Trophoblast cell (in vitro differentiated cells and primary cell): Measurements from ENCODE around the gene SRRT.

Source experiments
- DNase-seq, 2 donors: peaks; one replicate each; pipeline ENCODE4 v3.0.0-alpha.2; 2016
- H2AFZ ChIP-seq: 2 replicates; pipeline ENCODE4 v1.6.1; 2013; ENCODE audit warnings: low read length, moderate library complexity, mild to moderate bottlenecking; ENCODE audit not compliant: insufficient read depth, poor library complexity
- H2AK5ac ChIP-seq: 2 replicates; pipeline ENCODE4 v1.6.1; 2013; ENCODE audit warnings: mild to moderate bottlenecking, low read length
- H2BK120ac ChIP-seq: 2 replicates; pipeline ENCODE4 v1.6.1; 2013; ENCODE audit warnings: low read length, mild to moderate bottlenecking, moderate library complexity; ENCODE audit not compliant: insufficient read depth, poor library complexity
- H2BK12ac ChIP-seq: 2 replicates; pipeline ENCODE4 v1.6.1; 2013; ENCODE audit warnings: mild to moderate bottlenecking, low read length, moderate library complexity
- H2BK5ac ChIP-seq: 2 replicates; pipeline ENCODE4 v1.6.1; 2013; ENCODE audit warnings: low read length, low read depth, moderate library complexity, mild to moderate bottlenecking; ENCODE audit not compliant: poor library complexity
- H3K14ac ChIP-seq: 2 replicates; pipeline ENCODE4 v1.6.1; 2013; ENCODE audit warnings: mild to moderate bottlenecking, low read length
- H3K18ac ChIP-seq: 2 replicates; pipeline ENCODE4 v1.6.1; 2013; ENCODE audit warnings: mild to moderate bottlenecking, low read length
- H3K23ac ChIP-seq: 2 replicates; pipeline ENCODE4 v1.6.1; 2013; ENCODE audit warnings: low read length
- H3K27ac ChIP-seq: 2 replicates; pipeline ENCODE4 v1.5.1; 2013; ENCODE audit warnings: low read depth, mild to moderate bottlenecking, inconsistent platforms, low read length, moderate library complexity
- H3K27me3 ChIP-seq: 2 replicates; pipeline ENCODE4 v1.6.1; 2013; ENCODE audit warnings: inconsistent platforms, mild to moderate bottlenecking, low read length, moderate library complexity; ENCODE audit not compliant: insufficient read depth
- H3K36me3 ChIP-seq, 2 experiments: 1 replicate in 1 of 2; 2 replicates in 1 of 2; pipeline ENCODE4 v1.6.1; 2013; ENCODE audit warnings: low read length in 2 of 2, mild to moderate bottlenecking in 2 of 2, moderate library complexity in 1 of 2; ENCODE audit not compliant: insufficient read depth in 2 of 2, control insufficient read depth in 1 of 2
- H3K4ac ChIP-seq: 2 replicates; pipeline ENCODE4 v1.6.1; 2013; ENCODE audit warnings: low read depth, mild to moderate bottlenecking, low read length, moderate library complexity
- H3K4me1 ChIP-seq, 2 experiments: 1 replicate in 1 of 2; 2 replicates in 1 of 2; pipeline ENCODE4 v1.6.1; 2013; ENCODE audit warnings: low read length in 2 of 2, mild to moderate bottlenecking in 2 of 2, moderate library complexity in 1 of 2; ENCODE audit not compliant: insufficient read depth in 2 of 2, control insufficient read depth in 1 of 2
- H3K4me2 ChIP-seq: 2 replicates; pipeline ENCODE4 v1.6.1; 2013; ENCODE audit warnings: inconsistent platforms, mild to moderate bottlenecking, low read length, moderate library complexity
- H3K4me3 ChIP-seq: 2 replicates; pipeline ENCODE4 v1.5.1; 2013; ENCODE audit warnings: mild to moderate bottlenecking, low read depth, low read length, inconsistent platforms
- H3K79me1 ChIP-seq: one replicate; pipeline ENCODE4 v1.6.1; 2013; ENCODE audit warnings: low read length
- H3K79me2 ChIP-seq: 2 replicates; pipeline ENCODE4 v1.6.1; 2013; ENCODE audit warnings: low read length, mild to moderate bottlenecking; ENCODE audit not compliant: control insufficient read depth, insufficient read depth, poor library complexity
- H3K9ac ChIP-seq: 2 replicates; pipeline ENCODE4 v1.6.1; 2013; ENCODE audit warnings: mild to moderate bottlenecking, low read length
- H3K9me3 ChIP-seq: 2 replicates; pipeline ENCODE4 v1.6.1; 2013; ENCODE audit warnings: low read depth, mild to moderate bottlenecking, control low read depth, inconsistent platforms, low read length; ENCODE audit not compliant: insufficient read depth
- H4K12ac ChIP-seq: 2 replicates; pipeline ENCODE4 v1.6.1; 2013; ENCODE audit warnings: low read depth, mild to moderate bottlenecking, low read length, moderate library complexity
- H4K8ac ChIP-seq: 2 replicates; pipeline ENCODE4 v1.6.1; 2013; ENCODE audit warnings: low read depth, mild to moderate bottlenecking, low read length, moderate library complexity
- H4K91ac ChIP-seq: one replicate; pipeline ENCODE4 v1.6.1; 2013; ENCODE audit warnings: low read depth, mild to moderate bottlenecking, low read length, moderate library complexity
- WGBS: extraction: QIAGEN DNeasy Blood & Tissue Kit; methylation state at CpG from one replicate; pipeline ENCODE4 v1.1.7; 2013; ENCODE audit warnings: missing lambda C conversion rate; ENCODE audit not compliant: insufficient read length, insufficient coverage; ENCODE audit errors: extremely low coverage; 5-methylcytosine and 5-hydroxymethylcytosine counted together

SRRT gene

DNA sequence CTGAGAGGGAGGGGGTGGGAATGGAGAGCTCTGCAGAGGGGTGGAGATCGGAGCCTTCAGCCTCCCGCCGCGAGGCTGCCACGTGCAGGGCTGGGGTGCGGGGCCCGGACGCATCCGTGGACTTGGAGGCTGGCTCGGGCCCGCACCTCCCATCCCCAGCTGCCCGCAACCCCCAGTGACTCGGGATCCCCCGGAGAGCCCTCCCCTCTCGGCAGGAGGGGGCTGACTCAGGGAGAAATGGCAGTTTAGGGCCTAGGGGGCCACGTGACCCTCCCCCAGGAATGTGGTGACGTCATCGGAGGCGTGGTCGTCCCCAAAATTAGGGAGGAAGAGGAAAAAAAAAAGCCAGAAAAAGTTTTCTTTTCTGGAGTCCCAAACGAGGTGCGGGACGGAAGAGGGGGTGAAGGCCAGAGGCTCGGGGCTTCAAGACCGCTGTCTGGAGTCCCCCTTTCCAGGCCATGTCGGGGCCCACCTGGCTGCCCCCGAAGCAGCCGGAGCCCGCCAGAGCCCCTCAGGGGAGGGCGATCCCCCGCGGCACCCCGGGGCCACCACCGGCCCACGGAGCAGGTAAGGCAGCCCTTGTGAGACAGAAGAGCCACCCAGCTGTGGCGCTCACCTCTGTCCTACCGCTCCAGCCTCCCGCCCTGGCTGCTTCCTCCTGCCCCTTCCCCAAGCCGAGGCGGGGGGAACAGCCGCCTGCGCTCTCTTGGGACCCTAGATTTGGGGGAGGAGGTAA is 7.7 kb upstream of the SRRT start, which contains the start of gene TRIP6:
Gene TRIP6 (plus strand): TSS at position 348 of the 736 bp plus-strand sequence. CDS start 111 bp downstream, at position 459.
- Histone ChIP-seq H2BK5ac (peak within 1 kb of the TSS; percentile 100), H3K79me1 (peaks cover 22% of the 10 kb centered on the region), H3K4me1 (peaks cover 10 to 12% of the 10 kb centered on the region in 2 experiments), H4K8ac (peak within 1 kb of the TSS; percentile 97), H2BK12ac (peak within 1 kb of the TSS; percentile 92), H3K9ac (peak within 1 kb of the TSS; percentile 97), H3K23ac (no peak within 1 kb of the TSS), H3K4me2 (peak within 1 kb of the TSS; percentile 84), H3K9me3 (peaks cover 1% of the 10 kb centered on the region), H3K18ac (peak within 1 kb of the TSS; percentile 100), H3K36me3 (peaks cover 37 to 40% of the 10 kb centered on the region in 2 experiments), H3K27me3 (no peaks in the 10 kb centered on the region), H2BK120ac (peak within 1 kb of the TSS; percentile 100), H4K91ac (peak within 1 kb of the TSS; percentile 100), H3K27ac (peak within 1 kb of the TSS; percentile 37), H2AK5ac (peak within 1 kb of the TSS; percentile 100), H3K4me3 (peak within 1 kb of the TSS; percentile 89), H4K12ac (peak within 1 kb of the TSS; percentile 100), H3K14ac (peak within 1 kb of the TSS; percentile 100), H2AFZ (peak within 1 kb of the TSS; percentile 90), H3K79me2 (peaks cover 25% of the 10 kb centered on the region), H3K4ac (peak within 1 kb of the TSS; percentile 97)
- WGBS: no CpG with 5 or more reads among the region's 42 CpGs
- peak; percentile 54 to 72 for DNase-seq

GRCh38 chr7:100867776-100868485 is 7.0 kb upstream of the SRRT start:
- Histone ChIP-seq H3K4me1 (peaks cover 10 to 12% of the 10 kb centered on the region in 2 experiments), H4K91ac (peak overlapping the region; percentile 100), H3K18ac (peak overlapping the region; percentile 100), H4K8ac (peak overlapping the region; percentile 97), H2BK5ac (peak overlapping the region; percentile 100), H2BK120ac (peak overlapping the region; percentile 100), H4K12ac (peak overlapping the region; percentile 100), H3K23ac (no peak overlapping the region), H3K79me1 (peaks cover 22% of the 10 kb centered on the region), H3K9ac (peak overlapping the region; percentile 97), H3K4me2 (peak overlapping the region; percentile 84), H2AFZ (peak overlapping the region; percentile 4), H2BK12ac (peak overlapping the region; percentile 33), H3K36me3 (peaks cover 36 to 40% of the 10 kb centered on the region in 2 experiments), H3K79me2 (peaks cover 25% of the 10 kb centered on the region), H2AK5ac (peak overlapping the region; percentile 100), H3K14ac (peak overlapping the region; percentile 100), H3K9me3 (no peaks in the 10 kb centered on the region), H3K4ac (peak overlapping the region; percentile 97), H3K4me3 (peak overlapping the region; percentile 89), H3K27me3 (no peaks in the 10 kb centered on the region), H3K27ac (peak overlapping the region; percentile 37)
- WGBS: no CpG with 5 or more reads among the region's 27 CpGs
- DNase-seq: no peak

- Histone ChIP-seq H3K79me2 (peaks cover 29% of the 10 kb centered on the region), H4K8ac (peak overlapping the region; percentile 100), H2AK5ac (peak overlapping the region; percentile 89), H3K4ac (no peak overlapping the region), H3K9me3 (no peaks in the 10 kb centered on the region), H3K9ac (no peak overlapping the region), H3K27me3 (no peaks in the 10 kb centered on the region), H3K79me1 (peaks cover 12% of the 10 kb centered on the region), H2BK5ac (no peak overlapping the region), H3K27ac (no peak overlapping the region), H3K4me1 (peaks cover 6 to 10% of the 10 kb centered on the region in 2 experiments), H4K12ac (peak overlapping the region; percentile 99), H2BK120ac (no peak overlapping the region), H2AFZ (no peak overlapping the region), H3K23ac (no peak overlapping the region), H2BK12ac (no peak overlapping the region), H3K36me3 (peaks cover 51 to 54% of the 10 kb centered on the region in 2 experiments), H3K4me3 (no peak overlapping the region), H3K14ac (no peak overlapping the region), H4K91ac (peak overlapping the region; percentile 97), H3K18ac (no peak overlapping the region), H3K4me2 (no peak overlapping the region)
- no peak for DNase-seq
- no CpG with 5 or more reads among the region's 10 CpGs for WGBS
Measured at GRCh38 chr7:100873599-100874299, 1.2 kb upstream of the SRRT start.

DNA sequence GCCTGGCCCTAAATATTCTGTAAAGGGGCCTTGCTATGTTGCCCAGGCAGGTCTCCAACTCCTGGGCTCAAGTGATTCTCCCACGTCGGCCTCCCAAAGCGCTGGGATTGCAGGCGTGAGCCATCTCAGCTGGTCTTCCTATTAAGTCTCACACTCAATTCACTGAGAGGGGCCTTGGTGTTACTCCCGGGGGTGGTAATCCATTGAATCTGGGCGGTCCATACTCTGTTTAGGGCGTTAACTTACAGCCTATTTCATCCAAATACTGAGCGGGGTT is 665 bp upstream of the SRRT start:
- Histone ChIP-seq H4K8ac (peak overlapping the region; percentile 100), H3K4me1 (peaks cover 5 to 10% of the 10 kb centered on the region in 2 experiments), H3K4me3 (no peak overlapping the region), H2BK120ac (peak overlapping the region; percentile 96), H3K9me3 (no peaks in the 10 kb centered on the region), H2AFZ (peak overlapping the region; percentile 89), H4K91ac (peak overlapping the region; percentile 97), H2AK5ac (peak overlapping the region; percentile 89), H3K4ac (peak overlapping the region; percentile 91), H3K18ac (peak overlapping the region; percentile 96), H3K36me3 (peaks cover 51 to 56% of the 10 kb centered on the region in 2 experiments), H3K4me2 (peak overlapping the region; percentile 85), H3K79me2 (peaks cover 28% of the 10 kb centered on the region), H2BK12ac (no peak overlapping the region), H3K79me1 (peaks cover 12% of the 10 kb centered on the region), H3K9ac (peak overlapping the region; percentile 98), H3K27ac (peak overlapping the region; percentile 90), H2BK5ac (peak overlapping the region; percentile 90), H3K14ac (peak overlapping the region; percentile 99), H3K27me3 (no peaks in the 10 kb centered on the region), H3K23ac (no peak overlapping the region), H4K12ac (peak overlapping the region; percentile 99)
- WGBS: no CpG with 5 or more reads among the region's 8 CpGs
- no peak for DNase-seq
